Measurements from ENCODE around the gene RNF13.

- TF ChIP-seq EZH2phosphoT487 (IDR thresholded peaks at IDR 0.05; ENCODE audit: low read length) = no peak
- no peak for TF ChIP-seq CTCF (IDR thresholded peaks at IDR 0.05; ENCODE audit: low read length)
Measured at GRCh38 chr3:149839896-149840295, 26.9 kb downstream of the RNF13 start.

Data from MM.1S (cell line).